MCF 10A (cell line): Measurements from ENCODE around the gene CAVIN1. TPM values are rescaled to one million over a fixed set of nuclear protein-coding genes. Genes with fewer than 3 reads are reported as not detected.
"Not testable (repeated sequence)": the region's sequence is repeated elsewhere in the genome, so short reads cannot be mapped to it uniquely, and the experiment has no call there.

Source experiments
- BruUV-seq: library from RNA; stranded (reverse); fragments of 400-500 nt; replicated peaks from 2 replicates; lab custom pipeline; 2021; lab: Mats Ljungman, UMichigan
- CTCF ChIA-PET: fragments of 300-600 bp; sonication (Branson Sonifier 250); formaldehyde crosslinking; extraction: SDS; loops from one replicate; lab custom pipeline; 2021; ENCODE audit warnings: antibody characterized with exemption, inconsistent platforms; lab: Yijun Ruan, JAX
- POLR2A ChIA-PET: fragments of 300-600, 350-650 bp; sonication (Branson Sonifier 250); formaldehyde crosslinking; extraction: SDS; loops from one replicate; lab custom pipeline; 2020; ENCODE audit warnings: antibody characterized with exemption, inconsistent platforms; lab: Yijun Ruan, JAX
- DNase-seq: peaks from one replicate; pipeline ENCODE4 v3.0.0-alpha.2; 2018; ENCODE audit not compliant: unreplicated experiment
- H3K27ac Mint-ChIP-seq: one replicate; pipeline ENCODE4 v1.8.0; 2022; ENCODE audit warnings: mild to moderate bottlenecking, low read depth, mixed read lengths; ENCODE audit not compliant: unreplicated experiment
- H3K27me3 Mint-ChIP-seq: one replicate; pipeline ENCODE4 v1.8.0; 2022; ENCODE audit warnings: mixed read lengths; ENCODE audit not compliant: insufficient read depth, unreplicated experiment
- H3K36me3 Mint-ChIP-seq: one replicate; pipeline ENCODE4 v1.8.0; 2022; ENCODE audit warnings: mild to moderate bottlenecking, moderate library complexity, mixed read lengths; ENCODE audit not compliant: insufficient read depth, unreplicated experiment
- H3K4me1 Mint-ChIP-seq: one replicate; pipeline ENCODE4 v1.8.0; 2022; ENCODE audit warnings: mixed read lengths; ENCODE audit not compliant: insufficient read depth, unreplicated experiment
- H3K4me3 Mint-ChIP-seq: one replicate; pipeline ENCODE4 v1.8.0; 2022; ENCODE audit warnings: mild to moderate bottlenecking, moderate library complexity, mixed read lengths; ENCODE audit not compliant: unreplicated experiment
- H3K9me3 Mint-ChIP-seq: one replicate; pipeline ENCODE4 v1.8.0; 2022; ENCODE audit warnings: mixed read lengths; ENCODE audit not compliant: unreplicated experiment
- CTCF ChIP-seq: fragments of 200-600 bp; IDR thresholded peaks from one replicate; pipeline ENCODE4 v1.8.0; 2022; ENCODE audit warnings: antibody characterized with exemption, mild to moderate bottlenecking; ENCODE audit not compliant: unreplicated experiment
- intact Hi-C: fragments of 100-400 bp; cut with micrococcal nuclease; formaldehyde crosslinking; loops from 2 replicates; pipeline ENCODE4 v1.14.1; 2022
- total RNA-seq: library from RNA; stranded (reverse); gene quantifications from 2 replicates; pipeline ENCODE4 v1.2.3, GENCODE V29; 2022

The CAVIN1 gene
- total RNA-seq, 1 experiment from 2014 or later = 143 TPM

GRCh38 chr17:42399948-42400843 is 22.9 kb downstream of the CAVIN1 start:
- ChIA-PET CTCF (interaction anchor here (1.1 kb wide), 1 partner anchor 36 kb away, joined by 3 read pairs; no protein-coding TSS in a partner anchor), POLR2A (interaction anchor here (0.7 to 4.0 kb wide), 6 partner anchors 9 to 187 kb away, joined by 3 to 37 read pairs (median 4); partner anchors contain the start of genes CAVIN1 and STAT3)
- no peak for DNase-seq
- peaks cover 39% of the 10 kb centered on the region for H3K36me3 Mint-ChIP-seq
- H3K4me3 Mint-ChIP-seq = no peak overlapping the region
- no peaks in the 10 kb centered on the region for H3K27me3 Mint-ChIP-seq
- peaks cover 6% of the 10 kb centered on the region for H3K4me1 Mint-ChIP-seq
- no peak overlapping the region for H3K27ac Mint-ChIP-seq
- no peak for TF ChIP-seq CTCF
- BruUV-seq = no TSS peak
- no peaks in the 10 kb centered on the region for H3K9me3 Mint-ChIP-seq
- intact Hi-C loops = no loop called here

- TF ChIP-seq CTCF = no peak
- intact Hi-C loops = no loop called here
- Mint-ChIP-seq H3K4me3 (no peak overlapping the region), H3K4me1 (peaks cover 6% of the 10 kb centered on the region), H3K27ac (no peak overlapping the region), H3K27me3 (no peaks in the 10 kb centered on the region), H3K9me3 (no peaks in the 10 kb centered on the region), H3K36me3 (peaks cover 28% of the 10 kb centered on the region)
- ChIA-PET CTCF (interaction anchor here (0.6 to 1.5 kb wide), 4 partner anchors 11 to 119 kb away, joined by 3 to 4 read pairs (median 4); no protein-coding TSS in a partner anchor), POLR2A (interaction anchor here (0.6 to 4.0 kb wide), 9 partner anchors 8 to 245 kb away, joined by 3 to 37 read pairs (median 8); partner anchors contain the start of genes CAVIN1, NAGLU and STAT3)
- no TSS peak for BruUV-seq
- no peak for DNase-seq
These were observed 23.9 kb downstream of the CAVIN1 start for GRCh38 chr17:42399121-42399520.

- intact Hi-C loops, POLR2A ChIA-PET, H3K27me3 Mint-ChIP-seq, H3K27ac Mint-ChIP-seq, H3K4me3 Mint-ChIP-seq, DNase-seq, H3K9me3 Mint-ChIP-seq, H3K36me3 Mint-ChIP-seq, BruUV-seq: not testable (repeated sequence)
- peaks cover 12% of the 10 kb centered on the region for H3K4me1 Mint-ChIP-seq
- CTCF ChIA-PET = interaction anchor here (0.7 kb wide), 1 partner anchor 37 kb away, joined by 4 read pairs; no protein-coding TSS in a partner anchor
These were observed 27.5 kb downstream of the CAVIN1 start for GRCh38 chr17:42395601-42396000.

GRCh38 chr17:42394838-42395237 is 28.2 kb downstream of the CAVIN1 start:
- DNase-seq = no peak
- Mint-ChIP-seq H3K36me3 (no peaks in the 10 kb centered on the region), H3K27ac (no peak overlapping the region), H3K9me3 (no peaks in the 10 kb centered on the region), H3K4me3 (no peak overlapping the region), H3K4me1 (peaks cover 12% of the 10 kb centered on the region), H3K27me3 (no peaks in the 10 kb centered on the region)
- intact Hi-C loops = no loop called here
- no TSS peak for BruUV-seq
- TF ChIP-seq CTCF = no peak
- CTCF ChIA-PET = no interaction called here
- POLR2A ChIA-PET = no interaction called here
